CD8-positive, alpha-beta memory T cell (primary cell): ENCODE data around the gene VPS51. TPM values are rescaled to one million over a fixed set of nuclear protein-coding genes. Genes with fewer than 3 reads are reported as not detected.

Source experiments
- CTCF ChIA-PET: fragments of 350-600 bp; sonication (Branson Sonifier 250); formaldehyde crosslinking; loops from one replicate; lab custom pipeline; 2021; ENCODE audit warnings: antibody characterized with exemption; lab: Charles Lee
- POLR2A ChIA-PET: fragments of 350-600 bp; sonication (Branson Sonifier 250); formaldehyde crosslinking; loops from one replicate; lab custom pipeline; 2021; ENCODE audit warnings: antibody characterized with exemption; lab: Charles Lee
- DNase-seq, 5 donors: peaks; one replicate each; pipeline versions ENCODE4 v3.0.0 to v3.0.0-alpha.2; 2020 to 2022; ENCODE audit warnings: mixed read lengths in 1 of 5
- H3K27ac ChIP-seq: one replicate; pipeline ENCODE4 v1.7.0; 2013; ENCODE audit warnings: low read depth, mild to moderate bottlenecking, low read length, moderate library complexity
- H3K27me3 ChIP-seq: 2 replicates; pipeline ENCODE4 v1.7.0; 2013; ENCODE audit warnings: low read length, mild to moderate bottlenecking; ENCODE audit not compliant: insufficient read depth, poor library complexity, severe bottlenecking
- H3K36me3 ChIP-seq: 2 replicates; pipeline ENCODE4 v1.7.0; 2013; ENCODE audit warnings: mild to moderate bottlenecking, low read length, moderate library complexity; ENCODE audit not compliant: insufficient read depth
- H3K4me1 ChIP-seq: 2 replicates; pipeline ENCODE4 v1.7.0; 2013; ENCODE audit warnings: mild to moderate bottlenecking, low read length, moderate library complexity; ENCODE audit not compliant: insufficient read depth
- H3K4me3 ChIP-seq: 2 replicates; pipeline ENCODE4 v1.7.0; 2013; ENCODE audit warnings: mild to moderate bottlenecking, low read length
- H3K9me3 ChIP-seq: 2 replicates; pipeline ENCODE4 v1.7.0; 2013; ENCODE audit warnings: mild to moderate bottlenecking, low read length
- H3K27ac Mint-ChIP-seq, 8 donors: one replicate each; pipeline ENCODE4 v1.8.0; 2020 to 2021; ENCODE audit warnings: mixed read lengths in 8 of 8, mild to moderate bottlenecking in 6 of 8, inconsistent platforms in 3 of 8, moderate library complexity in 3 of 8
- H3K27me3 Mint-ChIP-seq, 2 donors: one replicate each; pipeline ENCODE4 v1.8.0; 2020 to 2021; ENCODE audit warnings: mixed read lengths in 2 of 2, mild to moderate bottlenecking in 1 of 2, moderate library complexity in 1 of 2
- H3K36me3 Mint-ChIP-seq, 3 donors: one replicate each; pipeline ENCODE4 v1.8.0; 2020 to 2021; ENCODE audit warnings: mixed read lengths in 3 of 3, inconsistent platforms in 1 of 3, mild to moderate bottlenecking in 1 of 3
- H3K4me1 Mint-ChIP-seq, 3 donors: one replicate each; pipeline ENCODE4 v1.8.0; 2020 to 2021; ENCODE audit warnings: mixed read lengths in 3 of 3, inconsistent platforms in 1 of 3, mild to moderate bottlenecking in 1 of 3
- H3K4me3 Mint-ChIP-seq, 7 donors: one replicate each; pipeline ENCODE4 v1.8.0; 2020 to 2021; ENCODE audit warnings: mixed read lengths in 7 of 7, mild to moderate bottlenecking in 6 of 7, moderate library complexity in 4 of 7, inconsistent platforms in 2 of 7
- H3K9me3 Mint-ChIP-seq, 5 donors: one replicate each; pipeline ENCODE4 v1.8.0; 2020 to 2022; ENCODE audit warnings: mixed read lengths in 5 of 5, mild to moderate bottlenecking in 3 of 5, moderate library complexity in 2 of 5, inconsistent platforms in 1 of 5
- polyA plus RNA-seq: library from polyadenylated mRNA; unstranded; fragments of 300-500 nt; fragmentation: Illumina TruSeq; gene quantifications from one replicate; pipeline ENCODE4 v1.2.3, GENCODE V29; 2021
- total RNA-seq, 2 experiments: library from RNA; stranded (reverse); gene quantifications; one replicate each; pipeline ENCODE4 v1.2.3, GENCODE V29; 2021

Gene VPS51
- total and polyA plus RNA-seq, 3 experiments from 2014 or later: 99.1 to 131 (median 120) TPM

GRCh38 chr11:65102142-65103095 lies 6.4 kb downstream of the VPS51 start:
- POLR2A ChIA-PET: no interaction called here
- Histone ChIP-seq H3K27me3 (no peaks in the 10 kb centered on the region), H3K27ac (no peak overlapping the region), H3K36me3 (peaks cover 19% of the 10 kb centered on the region), H3K4me3 (no peak overlapping the region), H3K4me1 (peaks cover 11% of the 10 kb centered on the region), H3K9me3 (no peaks in the 10 kb centered on the region)
- H3K36me3 Mint-ChIP-seq: peaks cover 0 to 65% (median 13%) of the 10 kb centered on the region in 3 donors
- H3K9me3 Mint-ChIP-seq: no peaks in the 10 kb centered on the region
- peaks cover 18 to 30% (median 19%) of the 10 kb centered on the region in 3 donors for H3K4me1 Mint-ChIP-seq
- H3K4me3 Mint-ChIP-seq: peak overlapping the region in 1 of 7 donors; percentile 42
- DNase-seq: no peak
- CTCF ChIA-PET: interaction anchor here (9.1 kb wide), 1 partner anchor 9 kb away, joined by 104 read pairs; the partner anchor contains the start of gene TM7SF2
- H3K27ac Mint-ChIP-seq: peak overlapping the region in 2 of 8 donors; percentile 9 to 22
- peaks cover 0 to 2% of the 10 kb centered on the region in 2 donors for H3K27me3 Mint-ChIP-seq

DNA sequence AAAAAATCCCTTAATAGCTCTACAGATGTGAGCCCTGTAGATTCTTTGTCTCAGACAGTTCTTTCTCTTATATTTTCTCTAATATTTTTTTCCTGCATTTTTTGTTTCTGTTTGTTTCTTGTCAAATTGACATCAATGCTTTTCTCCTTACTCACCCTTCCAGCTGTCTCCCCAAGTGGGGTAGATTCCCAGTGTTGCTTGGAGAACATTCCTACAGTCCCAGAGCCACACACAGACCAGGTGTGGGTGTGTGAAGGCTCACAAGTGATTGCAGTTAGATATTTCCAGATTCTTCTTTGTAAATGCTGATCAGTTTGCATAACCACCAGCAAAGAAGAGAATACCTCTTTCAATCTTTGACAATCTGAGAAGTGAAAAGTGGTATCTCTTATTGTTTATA lies 7.5 kb downstream of the VPS51 start:
- peak overlapping the region in 1 of 7 donors; percentile 39 for H3K4me3 Mint-ChIP-seq
- peaks cover 14% of the 10 kb centered on the region for H3K36me3 ChIP-seq
- H3K4me3 ChIP-seq: no peak overlapping the region
- no peaks in the 10 kb centered on the region for H3K27me3 ChIP-seq
- H3K4me1 Mint-ChIP-seq: peaks cover 13 to 25% (median 18%) of the 10 kb centered on the region in 3 donors
- H3K36me3 Mint-ChIP-seq: peaks cover 0 to 66% (median 12%) of the 10 kb centered on the region in 3 donors
- CTCF ChIA-PET: interaction anchor here (2.5 to 9.1 kb wide), 2 partner anchors 8 to 13 kb away, joined by 5 to 104 read pairs; partner anchors contain the start of genes TM7SF2 and ZNHIT2
- H3K27ac Mint-ChIP-seq: peak overlapping the region in 3 of 8 donors; percentile 3 to 10 (median 9)
- peaks cover 0 to 2% of the 10 kb centered on the region in 2 donors for H3K27me3 Mint-ChIP-seq
- H3K27ac ChIP-seq: no peak overlapping the region
- no peaks in the 10 kb centered on the region for H3K9me3 ChIP-seq
- H3K9me3 Mint-ChIP-seq: no peaks in the 10 kb centered on the region
- DNase-seq: no peak
- H3K4me1 ChIP-seq: peaks cover 2% of the 10 kb centered on the region
- POLR2A ChIA-PET: interaction anchor here (0.7 kb wide), 1 partner anchor 221 kb away, joined by 4 read pairs; no protein-coding TSS in a partner anchor

- H3K4me3 Mint-ChIP-seq: peak overlapping the region in 1 of 7 donors; percentile 51
- CTCF ChIA-PET: interaction anchor here (2.5 kb wide), 1 partner anchor 12 kb away, joined by 5 read pairs; the partner anchor contains the start of gene ZNHIT2
- no peaks in the 10 kb centered on the region for H3K9me3 Mint-ChIP-seq
- Histone ChIP-seq H3K27ac (no peak overlapping the region), H3K4me3 (no peak overlapping the region), H3K27me3 (no peaks in the 10 kb centered on the region), H3K36me3 (peaks cover 18% of the 10 kb centered on the region), H3K4me1 (no peaks in the 10 kb centered on the region), H3K9me3 (no peaks in the 10 kb centered on the region)
- no peak for DNase-seq
- peaks cover 0 to 71% (median 9%) of the 10 kb centered on the region in 3 donors for H3K36me3 Mint-ChIP-seq
- H3K27me3 Mint-ChIP-seq: peaks cover 0 to 2% of the 10 kb centered on the region in 2 donors
- H3K4me1 Mint-ChIP-seq: peaks cover 7 to 19% (median 15%) of the 10 kb centered on the region in 3 donors
- POLR2A ChIA-PET: no interaction called here
- H3K27ac Mint-ChIP-seq: peak overlapping the region in 2 of 8 donors; percentile 73 to 76
Observed at GRCh38 chr11:65104628-65105027, 8.6 kb downstream of the VPS51 start.

- peaks cover 21% of the 10 kb centered on the region for H3K36me3 ChIP-seq
- Mint-ChIP-seq H3K27ac (peak overlapping the region in 2 of 8 donors; percentile 68 to 83), H3K36me3 (peaks cover 0 to 62% (median 9%) of the 10 kb centered on the region in 3 donors), H3K4me3 (no peak overlapping the region), H3K4me1 (peaks cover 23 to 37% (median 31%) of the 10 kb centered on the region in 3 donors), H3K27me3 (no peaks in the 10 kb centered on the region), H3K9me3 (no peaks in the 10 kb centered on the region)
- no peak for DNase-seq
- ChIA-PET CTCF (no interaction called here), POLR2A (no interaction called here)
- H3K27me3 ChIP-seq: no peaks in the 10 kb centered on the region
- H3K9me3 ChIP-seq: no peaks in the 10 kb centered on the region
- H3K27ac ChIP-seq: no peak overlapping the region
- H3K4me1 ChIP-seq: peaks cover 17% of the 10 kb centered on the region
- no peak overlapping the region for H3K4me3 ChIP-seq
Observed at GRCh38 chr11:65107078-65107477, 11.1 kb downstream of the VPS51 start.

- CTCF ChIA-PET: interaction anchor here (0.6 to 1.2 kb wide), 2 partner anchors 9 to 27 kb away, joined by 3 read pairs; partner anchors contain the start of gene ZNHIT2
- Mint-ChIP-seq H3K4me3 (no peak overlapping the region), H3K27me3 (peaks cover 0 to under 1% of the 10 kb centered on the region in 2 donors)
Observed at GRCh38 chr11:65107751-65108468, 11.9 kb downstream of the VPS51 start.

DNA sequence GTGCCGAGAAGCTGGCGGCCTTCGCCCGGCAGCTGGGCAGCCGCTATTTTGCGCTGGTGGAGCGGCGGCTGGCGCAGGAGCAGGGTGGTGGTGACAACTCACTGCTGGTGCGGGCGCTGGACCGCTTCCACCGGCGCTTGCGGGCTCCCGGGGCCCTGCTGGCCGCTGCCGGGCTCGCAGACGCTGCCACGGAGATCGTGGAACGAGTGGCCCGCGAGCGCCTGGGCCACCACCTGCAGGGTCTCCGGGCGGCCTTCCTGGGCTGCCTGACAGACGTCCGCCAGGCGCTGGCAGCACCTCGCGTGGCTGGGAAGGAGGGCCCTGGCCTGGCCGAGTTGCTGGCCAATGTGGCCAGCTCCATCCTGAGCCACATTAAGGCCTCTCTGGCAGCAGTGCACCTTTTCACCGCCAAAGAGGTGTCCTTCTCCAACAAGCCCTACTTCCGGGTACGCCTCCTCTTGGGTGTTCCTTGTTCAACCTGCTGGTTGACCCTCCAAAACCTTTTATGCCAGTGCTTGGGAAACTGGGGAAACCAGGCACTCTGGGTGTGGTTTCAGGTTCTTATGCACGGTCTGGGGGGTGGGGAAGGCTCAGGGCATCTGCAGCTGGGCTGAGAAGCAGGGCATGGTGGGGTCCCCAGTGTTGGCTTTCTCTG lies 12.6 kb downstream of the VPS51 start:
- Histone ChIP-seq H3K27me3 (no peaks in the 10 kb centered on the region), H3K36me3 (peaks cover 21% of the 10 kb centered on the region), H3K4me1 (peaks cover 27% of the 10 kb centered on the region), H3K27ac (no peak overlapping the region), H3K4me3 (no peak overlapping the region), H3K9me3 (no peaks in the 10 kb centered on the region)
- H3K4me3 Mint-ChIP-seq: no peak overlapping the region
- H3K36me3 Mint-ChIP-seq: peaks cover 0 to 48% (median 9%) of the 10 kb centered on the region in 3 donors
- H3K9me3 Mint-ChIP-seq: no peaks in the 10 kb centered on the region
- H3K27me3 Mint-ChIP-seq: peaks cover 0 to 2% of the 10 kb centered on the region in 2 donors
- CTCF ChIA-PET: interaction anchor here (0.6 to 6.1 kb wide), 5 partner anchors 9 to 27 kb away, joined by 3 to 104 read pairs (median 3); partner anchors contain the start of genes FAU, MRPL49, VPS51 and ZNHIT2
- H3K4me1 Mint-ChIP-seq: peaks cover 30 to 42% (median 31%) of the 10 kb centered on the region in 3 donors
- POLR2A ChIA-PET: interaction anchor here (0.6 to 1.9 kb wide), 3 partner anchors 9 to 27 kb away, joined by 4 to 5 read pairs (median 5); partner anchors contain the start of genes VPS51 and ZNHIT2
- no peak overlapping the region for H3K27ac Mint-ChIP-seq
- no peak for DNase-seq

More at GRCh38 chr11:65107751-65108468, 11.9 kb downstream of the VPS51 start:
- peaks cover 23 to 42% (median 31%) of the 10 kb centered on the region in 3 donors for H3K4me1 Mint-ChIP-seq
- H3K27me3 ChIP-seq: no peaks in the 10 kb centered on the region
- no peak overlapping the region for H3K27ac ChIP-seq
- POLR2A ChIA-PET: interaction anchor here (0.9 to 1.9 kb wide), 2 partner anchors 11 to 28 kb away, joined by 4 to 5 read pairs; partner anchors contain the start of gene VPS51
- no peaks in the 10 kb centered on the region for H3K9me3 ChIP-seq
- peaks cover 21% of the 10 kb centered on the region for H3K36me3 ChIP-seq
- no peak overlapping the region for H3K4me3 ChIP-seq
- no peak overlapping the region for H3K27ac Mint-ChIP-seq
- DNase-seq: no peak
- no peaks in the 10 kb centered on the region for H3K9me3 Mint-ChIP-seq
- peaks cover 20% of the 10 kb centered on the region for H3K4me1 ChIP-seq
- peaks cover 0 to 55% (median 9%) of the 10 kb centered on the region in 3 donors for H3K36me3 Mint-ChIP-seq
